DLD1 (cell line): Measurements from ENCODE around the gene ZSCAN10.
"Not testable (repeated sequence)": the region's sequence is repeated elsewhere in the genome, so short reads cannot be mapped to it uniquely, and the experiment has no call there.

Experiments used
- in situ Hi-C: cut with HindIII; loops from 2 replicates; pipeline ENCODE4 v1.10.0; 2017; ENCODE audit warnings: low sequenced_read_pairs

ZSCAN10 gene

GRCh38 chr16:3086596-3087242 lies 12.4 kb downstream of the ZSCAN10 start:
- in situ Hi-C loops: no loop called here

- in situ Hi-C loops: no loop called here
Measured at GRCh38 chr16:3085868-3086595, 13.1 kb downstream of the ZSCAN10 start.

GRCh38 chr16:3084969-3085670 lies 14.0 kb downstream of the ZSCAN10 start:
- in situ Hi-C loops: no loop called here

- in situ Hi-C loops: no loop called here
Measured at GRCh38 chr16:3084491-3084890, 14.6 kb downstream of the ZSCAN10 start.

GRCh38 chr16:3083408-3083807 lies 15.7 kb downstream of the ZSCAN10 start:
- in situ Hi-C loops: not testable (repeated sequence)

- in situ Hi-C loops: not testable (repeated sequence)
Measured at GRCh38 chr16:3081957-3082356, 17.1 kb downstream of the ZSCAN10 start.

GRCh38 chr16:3080024-3080423 lies 19.1 kb downstream of the ZSCAN10 start:
- in situ Hi-C loops: no loop called here

GRCh38 chr16:3076577-3076976 lies 22.5 kb downstream of the ZSCAN10 start:
- in situ Hi-C loops: no loop called here

- in situ Hi-C loops: not testable (repeated sequence)
Measured at GRCh38 chr16:3075946-3076345, 23.1 kb downstream of the ZSCAN10 start.

GRCh38 chr16:3075523-3075915 lies 23.6 kb downstream of the ZSCAN10 start:
- in situ Hi-C loops: no loop called here

GRCh38 chr16:3074860-3075522 lies 24.1 kb downstream of the ZSCAN10 start:
- in situ Hi-C loops: no loop called here

- in situ Hi-C loops: no loop called here
Measured at GRCh38 chr16:3073448-3073847, 25.6 kb downstream of the ZSCAN10 start.

GRCh38 chr16:3072576-3073263 lies 26.4 kb downstream of the ZSCAN10 start:
- in situ Hi-C loops: not testable (repeated sequence)

GRCh38 chr16:3072148-3072547 lies 26.9 kb downstream of the ZSCAN10 start:
- in situ Hi-C loops: not testable (repeated sequence)

GRCh38 chr16:3071655-3072054 lies 27.4 kb downstream of the ZSCAN10 start:
- in situ Hi-C loops: no loop called here

GRCh38 chr16:3070608-3071111 lies 28.4 kb downstream of the ZSCAN10 start:
- in situ Hi-C loops: no loop called here

- in situ Hi-C loops: not testable (repeated sequence)
Measured at GRCh38 chr16:3069146-3069545, 29.9 kb downstream of the ZSCAN10 start.

- in situ Hi-C loops: no loop called here
Measured at GRCh38 chr16:3068487-3068886, 30.6 kb downstream of the ZSCAN10 start.

- in situ Hi-C loops: no loop called here
Measured at GRCh38 chr16:3066440-3066748, 32.7 kb downstream of the ZSCAN10 start.

- in situ Hi-C loops: no loop called here
Measured at GRCh38 chr16:3065742-3066439, 33.2 kb downstream of the ZSCAN10 start.
